GM18868 (cell line): ENCODE data around the gene RBM33.

Source experiments
- ATAC-seq: cut with Tn5 transposase; IDR thresholded peaks from one replicate; pipeline ENCODE4 v1.9.1; 2021; ENCODE audit warnings: mild to moderate bottlenecking, moderate library complexity; ENCODE audit not compliant: unreplicated experiment

RBM33 gene

DNA sequence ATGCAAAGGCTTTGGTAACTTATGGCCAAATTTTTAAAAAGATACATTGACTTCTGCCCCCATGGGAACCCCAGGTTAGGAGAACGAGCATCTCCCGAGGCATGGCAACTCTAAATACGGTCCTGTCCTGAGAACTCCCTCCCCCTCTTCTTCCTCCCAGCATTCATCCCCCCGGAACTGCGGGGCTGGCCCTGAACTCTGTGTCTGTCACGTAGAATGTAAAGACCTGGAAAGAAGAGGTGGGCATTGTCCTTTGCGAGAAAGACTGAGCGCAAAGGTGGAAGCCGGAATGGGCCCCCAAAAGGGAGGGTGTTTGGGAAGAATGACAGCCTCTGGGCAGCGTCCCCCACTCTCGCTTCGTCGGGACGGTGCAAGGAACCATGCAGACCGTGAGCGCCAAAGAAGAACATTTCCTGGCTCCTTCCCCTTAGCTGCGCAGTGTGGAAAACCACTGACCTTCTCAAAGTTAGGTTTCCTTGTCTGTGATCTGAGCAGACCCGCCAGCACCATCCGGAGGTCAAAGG lies 146.8 kb downstream of the RBM33 start:
- no peak for ATAC-seq

DNA sequence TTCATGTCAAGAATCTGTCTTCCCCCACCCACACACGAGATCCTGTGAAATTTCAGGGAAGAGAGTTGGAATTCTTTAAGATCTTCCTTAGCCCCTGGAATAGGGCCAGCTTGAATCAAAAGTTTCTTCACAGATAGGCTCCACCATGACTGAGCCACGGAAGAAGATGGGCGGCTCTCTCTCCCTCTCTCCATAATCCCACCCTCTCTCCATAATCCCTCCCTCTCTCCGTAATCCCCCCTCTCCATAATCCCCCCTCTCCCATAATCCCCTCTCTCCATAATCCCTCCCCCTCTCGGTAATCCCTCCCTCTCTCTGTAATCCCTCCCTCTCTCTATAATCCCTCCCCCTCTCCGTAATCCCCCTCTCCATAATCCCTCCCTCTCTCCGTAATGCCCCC lies 147.4 kb downstream of the RBM33 start:
- ATAC-seq: no peak

DNA sequence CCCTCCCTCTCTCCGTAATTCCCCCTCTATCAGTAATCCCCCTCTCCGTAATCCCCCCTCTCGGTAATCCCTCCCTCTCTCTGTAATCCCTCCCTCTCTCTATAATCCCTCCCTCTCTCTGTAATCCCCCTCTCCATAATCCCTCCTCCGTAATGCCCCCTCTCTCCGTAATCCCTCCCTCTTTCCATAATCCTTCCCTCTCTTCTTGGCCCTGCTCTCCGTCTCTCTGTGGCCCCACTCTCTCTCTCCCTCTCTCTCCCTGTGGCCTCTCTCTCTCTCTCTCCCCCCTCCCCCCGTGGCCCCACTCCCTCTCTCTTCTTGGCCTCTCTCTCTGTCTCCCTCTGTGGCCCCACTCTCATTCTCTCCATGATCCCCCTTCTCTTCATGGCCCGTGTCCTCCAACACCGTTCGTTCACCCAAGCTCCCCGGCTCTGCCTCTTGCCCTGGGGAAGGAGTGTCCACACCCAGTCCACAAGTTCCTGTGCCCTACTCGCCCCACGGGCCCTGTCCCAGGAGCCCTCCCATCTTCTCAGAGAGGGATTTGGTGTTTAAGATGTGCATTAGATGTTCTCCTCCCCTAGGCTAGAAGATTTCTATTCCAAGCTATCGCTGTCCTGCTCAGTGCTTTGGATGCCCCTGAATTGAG lies 148.0 kb downstream of the RBM33 start:
- ATAC-seq: no peak

DNA sequence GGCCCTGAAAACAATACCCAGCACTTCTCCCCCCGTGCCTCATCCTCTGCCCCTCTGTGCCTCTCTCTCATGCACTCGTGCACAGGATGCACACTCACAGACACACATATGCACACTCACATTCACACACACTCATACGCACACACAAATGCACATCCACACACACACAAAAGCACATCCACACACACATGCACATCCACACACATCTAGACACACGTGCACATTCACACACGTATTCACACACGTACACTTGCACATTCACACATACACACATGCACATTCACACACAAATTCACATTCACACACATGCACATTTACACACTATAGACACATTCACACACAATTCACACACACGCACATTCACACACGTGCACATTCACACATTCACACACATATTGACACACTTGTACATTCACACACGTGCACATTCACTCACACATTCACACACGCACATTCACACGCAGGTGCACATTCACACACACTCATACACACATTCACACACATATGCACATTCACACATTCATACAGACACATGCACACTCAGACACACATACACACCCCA lies 148.6 kb downstream of the RBM33 start:
- ATAC-seq: no peak

DNA sequence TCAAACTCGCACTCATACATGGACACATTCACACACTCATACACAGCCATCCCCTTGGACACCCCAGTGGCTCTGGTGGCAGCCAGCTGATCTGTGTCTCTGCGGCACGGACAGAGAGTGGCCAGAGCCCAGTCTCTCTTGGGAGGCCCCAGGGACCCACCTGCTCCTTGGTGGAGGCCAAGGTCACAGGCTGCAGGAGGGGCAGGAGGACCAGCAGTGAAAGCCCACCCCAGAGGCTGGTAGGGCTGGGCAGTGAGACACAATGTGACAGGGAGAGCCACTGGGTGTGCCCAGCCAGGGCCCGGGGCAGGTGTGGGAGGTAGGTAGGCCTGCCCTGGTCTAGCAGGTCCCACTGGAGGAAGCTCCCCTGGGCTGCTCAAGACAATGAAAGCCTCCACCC lies 149.3 kb downstream of the RBM33 start:
- no peak for ATAC-seq

DNA sequence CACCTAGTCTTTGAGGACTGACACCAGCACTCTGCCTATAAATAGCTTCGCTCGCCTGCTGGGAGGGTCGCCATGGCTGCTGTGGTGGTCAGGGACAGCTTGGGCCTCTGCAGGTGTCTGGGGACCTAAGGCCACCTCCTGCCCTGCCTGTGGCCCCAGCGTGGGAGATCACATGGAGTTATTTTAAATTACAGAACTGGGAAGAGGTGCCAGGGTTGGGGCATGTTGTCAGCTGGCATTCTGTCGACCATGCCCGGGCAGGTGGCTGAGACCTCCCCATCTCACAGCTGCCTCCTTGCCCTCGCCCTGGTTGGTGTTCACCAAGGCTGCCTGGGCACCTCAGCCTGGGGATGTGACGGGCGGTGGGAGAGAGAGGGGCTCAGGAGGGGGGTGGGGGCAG lies 149.7 kb downstream of the RBM33 start:
- no peak for ATAC-seq

DNA sequence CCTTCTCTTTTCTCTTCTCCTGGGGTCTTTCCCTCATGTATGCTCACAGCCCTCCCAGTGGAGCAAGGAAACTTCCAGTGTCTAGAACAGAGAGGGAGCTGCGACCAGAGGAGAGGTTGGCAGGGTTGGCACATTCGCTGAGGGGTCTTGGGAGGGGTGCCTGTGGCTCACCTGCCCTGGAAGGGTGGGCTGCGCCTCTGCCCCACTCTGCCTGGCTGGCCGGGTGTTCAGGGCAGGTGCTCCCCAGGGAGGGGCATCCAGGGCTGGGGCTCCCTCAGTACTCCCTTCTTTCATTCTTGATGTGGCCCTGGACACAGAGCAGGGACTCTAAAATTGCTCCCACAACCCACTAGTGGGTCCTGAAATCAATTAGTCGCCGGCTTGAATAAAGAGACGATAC lies 150.9 kb downstream of the RBM33 start:
- no peak for ATAC-seq

DNA sequence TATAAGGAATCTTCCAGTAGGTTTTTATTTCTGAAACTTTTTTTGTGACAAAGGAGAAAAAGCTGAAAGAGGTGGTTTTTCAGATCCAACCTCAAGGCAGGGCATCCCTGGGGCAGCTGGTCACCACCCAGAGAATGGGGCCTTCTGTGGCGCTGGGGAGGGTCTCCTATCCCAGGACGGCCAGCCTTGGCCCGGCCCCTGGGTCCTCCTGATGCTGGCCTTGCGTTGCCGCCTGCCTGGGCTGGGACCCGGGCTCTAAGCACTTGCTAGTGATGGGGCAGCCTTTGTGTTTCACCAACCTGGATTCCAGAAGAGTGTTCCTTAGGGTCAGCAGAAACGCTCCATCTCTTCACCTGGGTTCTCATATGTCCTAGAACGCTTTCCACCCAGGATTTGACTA lies 151.5 kb downstream of the RBM33 start:
- no peak for ATAC-seq

DNA sequence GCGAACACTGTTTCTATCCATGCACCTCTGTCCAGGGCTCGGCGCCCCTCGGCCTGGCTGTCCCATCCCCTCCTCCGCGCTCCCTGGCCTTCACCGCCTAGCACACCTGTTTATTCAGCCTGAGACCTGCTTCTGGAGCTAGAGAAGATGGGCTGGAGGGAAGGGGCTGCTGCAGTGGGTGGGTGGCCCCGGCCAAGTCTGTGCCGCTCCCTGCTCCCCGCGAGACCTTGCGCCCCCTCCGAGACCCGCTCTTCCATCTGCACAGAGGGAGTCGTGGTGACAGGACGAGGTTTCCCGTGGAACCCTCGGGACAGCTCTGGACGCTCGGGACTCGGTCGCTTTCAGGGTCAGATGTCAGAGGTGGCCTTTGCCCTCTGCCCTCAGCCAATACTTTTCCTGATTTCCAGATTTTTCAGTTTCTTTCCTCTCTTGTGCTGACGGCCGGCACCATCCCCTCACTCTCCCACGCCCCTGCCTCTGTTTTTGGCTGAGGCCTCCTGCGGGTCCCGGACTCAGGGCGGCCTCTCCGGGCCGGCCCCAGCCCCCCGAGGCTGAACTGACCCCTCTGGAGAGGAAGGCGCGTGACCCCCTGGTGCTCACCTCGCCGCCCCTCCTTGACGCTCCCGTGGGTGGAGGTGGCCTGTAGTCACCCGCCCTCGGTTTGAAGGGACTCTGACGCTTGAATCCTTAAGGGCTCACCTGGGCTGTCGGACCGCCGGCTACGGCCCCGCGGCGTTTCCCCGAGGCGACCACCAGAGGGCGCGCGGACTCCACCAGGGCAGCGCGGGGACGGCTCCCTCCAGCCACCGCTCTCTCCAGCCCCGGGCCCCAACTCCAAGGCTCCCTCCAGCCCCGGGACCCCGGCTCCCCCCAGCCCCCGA lies 152.2 kb downstream of the RBM33 start:
- peak; percentile 79 for ATAC-seq

DNA sequence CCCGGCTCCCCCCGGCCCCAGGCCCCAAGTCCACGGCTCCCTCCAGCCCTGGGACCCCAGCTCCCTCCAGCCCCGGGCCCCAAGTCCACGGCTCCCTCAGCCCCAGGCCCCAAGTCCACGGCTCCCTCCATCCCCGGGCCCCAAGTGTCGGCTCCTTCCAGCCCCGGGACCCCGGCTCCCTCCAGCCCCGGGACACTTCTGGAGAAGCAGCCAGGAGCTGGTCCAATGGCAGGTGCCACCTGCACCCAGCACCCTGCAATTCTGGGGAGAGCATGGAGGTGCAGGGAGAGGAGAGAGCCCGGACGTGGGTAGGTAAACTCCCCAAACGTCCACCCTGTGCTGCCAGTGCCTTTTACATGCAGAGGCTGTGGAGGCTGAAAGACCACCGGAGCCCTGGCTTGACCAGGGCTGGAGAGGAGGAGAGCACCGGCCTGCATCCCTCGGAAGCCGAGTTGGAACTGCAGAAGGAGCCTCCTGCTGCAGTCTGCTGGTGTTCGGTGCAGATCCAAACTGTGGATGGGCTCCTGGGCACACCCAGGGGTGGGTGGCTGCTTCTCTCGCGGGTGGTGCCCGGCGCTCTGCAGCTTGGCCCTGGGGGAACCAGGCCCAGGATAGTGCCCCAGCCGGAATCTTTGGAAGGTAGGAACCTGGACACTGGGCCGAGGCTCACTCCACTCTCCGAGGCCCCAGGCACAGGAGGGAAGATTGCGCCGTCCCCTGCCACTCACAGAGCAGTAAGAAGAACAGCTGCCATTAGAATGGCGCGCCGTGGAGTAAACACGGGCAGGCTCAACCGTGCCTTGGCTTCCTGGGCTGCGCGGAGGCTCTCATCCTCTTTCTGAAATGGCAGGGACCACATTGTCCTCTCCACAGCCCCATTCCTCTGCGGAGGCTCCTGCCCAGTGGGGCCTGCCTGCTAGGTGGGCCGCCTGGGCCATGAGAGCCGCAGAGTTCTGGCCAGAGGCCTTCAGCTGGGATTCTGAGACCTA lies 153.1 kb downstream of the RBM33 start:
- peak; percentile 10 for ATAC-seq

DNA sequence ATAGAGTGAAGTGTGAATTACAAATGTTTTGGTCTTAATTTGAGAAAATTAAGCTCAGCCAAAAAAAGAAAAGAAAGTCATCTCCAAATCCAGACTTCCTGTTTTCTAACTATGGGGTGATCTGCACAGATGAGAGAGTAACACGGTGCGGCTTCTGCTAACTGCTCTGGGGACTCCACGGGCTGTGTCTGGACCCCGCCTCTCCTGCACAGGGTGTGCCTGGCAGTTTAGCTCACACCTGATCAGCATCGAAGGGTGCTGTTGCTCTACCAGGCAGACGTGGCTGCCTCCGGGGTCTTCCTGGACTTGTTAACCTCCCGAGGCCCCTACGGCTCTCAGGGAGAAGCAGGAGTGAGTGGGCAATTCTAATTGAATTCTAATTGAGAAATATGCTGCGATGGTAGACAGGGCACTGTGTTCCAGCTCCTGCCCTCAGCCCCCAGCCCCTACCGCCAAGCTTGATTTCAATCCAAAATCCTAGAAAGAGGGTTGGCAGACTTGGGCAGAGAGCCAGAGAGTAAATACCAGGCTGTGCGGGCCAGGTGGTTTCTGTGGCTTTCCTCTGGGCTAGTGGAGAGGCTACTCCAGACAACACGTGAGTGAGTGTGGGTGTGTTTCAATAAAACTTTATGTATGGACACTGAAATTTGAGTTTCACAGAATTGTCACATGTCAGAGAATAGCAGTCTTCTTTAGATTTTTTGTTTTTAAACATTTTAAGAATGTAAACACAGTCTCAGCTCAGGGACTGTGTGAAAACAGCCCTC lies 154.4 kb downstream of the RBM33 start:
- ATAC-seq: no peak

DNA sequence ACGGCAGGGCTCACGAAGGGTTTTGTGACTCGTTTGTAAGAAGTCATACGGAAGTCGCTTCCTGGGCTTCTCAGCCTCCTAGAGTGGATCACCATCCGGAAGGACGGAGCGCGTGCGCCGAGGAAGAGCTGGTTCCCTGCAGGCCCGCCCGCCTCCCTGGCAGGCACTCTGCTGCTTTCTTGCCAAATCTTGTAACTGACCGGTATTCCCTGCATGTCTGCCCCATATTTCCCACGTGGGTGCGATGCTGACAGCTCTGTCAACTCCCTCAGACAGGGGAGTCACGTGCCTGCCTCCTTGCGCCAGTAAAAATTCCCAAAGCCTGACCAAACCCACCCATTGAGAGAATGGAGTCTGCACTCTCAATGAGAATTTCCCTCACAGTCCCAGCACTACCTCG lies 155.1 kb downstream of the RBM33 start:
- ATAC-seq: no peak

DNA sequence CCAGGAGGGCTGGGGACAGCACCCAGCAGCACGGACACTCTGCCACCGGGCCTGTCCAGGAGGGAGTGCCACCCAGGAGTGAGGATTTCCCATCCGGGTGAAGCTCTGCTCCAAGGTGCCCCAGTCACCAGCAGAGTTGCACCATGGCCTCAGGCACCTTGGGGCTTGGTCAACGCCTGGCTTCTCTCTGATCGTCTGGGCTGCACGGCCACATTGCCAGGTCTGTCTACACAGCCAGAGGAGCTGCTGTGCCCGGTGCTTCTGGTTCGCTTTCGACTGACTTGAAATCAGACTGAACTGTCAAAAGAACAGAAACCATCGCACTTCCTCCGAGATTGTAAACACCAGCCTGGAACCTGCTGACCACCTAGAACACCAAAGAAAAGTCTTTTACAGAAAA lies 155.8 kb downstream of the RBM33 start:
- no peak for ATAC-seq

DNA sequence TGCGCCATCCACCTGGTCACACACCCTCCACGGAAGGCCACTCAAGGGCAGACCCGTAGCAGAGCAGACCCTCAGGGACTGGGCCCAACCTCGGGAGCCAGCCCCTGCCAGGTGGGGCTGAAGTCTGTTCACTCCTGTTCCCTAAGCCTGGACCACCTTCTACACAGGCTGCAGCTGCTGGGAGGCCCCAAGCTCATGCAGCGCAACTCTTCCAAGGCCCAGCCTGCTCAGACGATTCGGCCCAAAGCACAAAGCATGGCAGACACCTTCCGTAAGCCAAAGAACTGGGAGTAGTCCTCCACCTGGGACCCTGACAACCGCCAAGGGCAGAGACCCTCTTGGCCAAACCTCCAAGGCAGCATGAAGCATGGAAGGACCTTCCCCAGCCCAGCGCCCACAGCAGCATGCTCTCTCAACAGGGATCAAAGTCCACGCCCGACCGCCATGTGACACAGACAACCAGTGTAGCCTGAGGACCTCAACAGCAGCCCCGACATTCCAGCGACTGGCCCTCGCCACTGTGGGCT lies 156.3 kb downstream of the RBM33 start:
- ATAC-seq: no peak

DNA sequence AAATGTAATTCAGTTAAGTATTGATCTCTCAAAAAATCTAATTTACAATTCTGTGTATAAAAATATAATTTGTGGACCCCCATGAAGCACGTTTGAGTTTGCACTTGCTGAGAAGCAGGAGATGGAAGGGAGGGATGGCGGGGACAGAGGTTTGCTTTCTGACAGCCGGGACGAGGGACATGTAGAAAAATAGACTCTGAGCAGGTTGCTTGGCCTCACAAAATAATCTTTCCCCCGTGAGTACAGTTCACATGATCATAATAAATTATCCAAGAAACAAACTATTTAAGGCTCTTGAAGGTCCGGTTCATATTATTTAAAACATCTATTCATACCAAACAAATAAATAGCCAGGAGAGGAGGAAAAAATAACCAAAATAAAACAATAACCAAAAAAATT lies 157.8 kb downstream of the RBM33 start:
- ATAC-seq: no peak

DNA sequence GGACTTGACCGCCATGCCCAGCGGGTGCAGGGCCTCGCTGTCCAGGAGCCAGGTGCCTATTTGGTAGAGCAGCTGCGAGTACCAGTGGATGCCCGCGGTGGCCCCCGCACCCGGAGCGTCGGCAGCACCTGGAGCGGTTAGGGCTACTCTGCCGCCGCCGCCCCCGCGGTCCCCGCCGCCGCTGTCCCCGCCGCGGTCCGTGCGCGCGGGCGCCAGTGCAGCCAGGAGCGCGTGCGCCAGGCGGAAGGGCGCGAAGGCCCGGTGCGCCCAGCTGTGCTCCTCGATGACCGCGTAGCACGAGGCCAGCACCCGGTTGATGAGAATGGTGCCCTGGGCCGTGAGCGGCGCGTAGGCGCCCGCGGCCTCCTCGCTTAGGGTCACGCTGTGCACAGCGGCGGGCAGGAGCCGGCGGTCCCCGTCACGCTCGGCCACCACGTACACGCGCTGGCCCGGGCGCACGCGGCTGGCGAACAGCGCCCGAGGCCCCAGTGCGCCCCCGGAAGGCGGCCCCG lies 158.5 kb downstream of the RBM33 start:
- no peak for ATAC-seq

DNA sequence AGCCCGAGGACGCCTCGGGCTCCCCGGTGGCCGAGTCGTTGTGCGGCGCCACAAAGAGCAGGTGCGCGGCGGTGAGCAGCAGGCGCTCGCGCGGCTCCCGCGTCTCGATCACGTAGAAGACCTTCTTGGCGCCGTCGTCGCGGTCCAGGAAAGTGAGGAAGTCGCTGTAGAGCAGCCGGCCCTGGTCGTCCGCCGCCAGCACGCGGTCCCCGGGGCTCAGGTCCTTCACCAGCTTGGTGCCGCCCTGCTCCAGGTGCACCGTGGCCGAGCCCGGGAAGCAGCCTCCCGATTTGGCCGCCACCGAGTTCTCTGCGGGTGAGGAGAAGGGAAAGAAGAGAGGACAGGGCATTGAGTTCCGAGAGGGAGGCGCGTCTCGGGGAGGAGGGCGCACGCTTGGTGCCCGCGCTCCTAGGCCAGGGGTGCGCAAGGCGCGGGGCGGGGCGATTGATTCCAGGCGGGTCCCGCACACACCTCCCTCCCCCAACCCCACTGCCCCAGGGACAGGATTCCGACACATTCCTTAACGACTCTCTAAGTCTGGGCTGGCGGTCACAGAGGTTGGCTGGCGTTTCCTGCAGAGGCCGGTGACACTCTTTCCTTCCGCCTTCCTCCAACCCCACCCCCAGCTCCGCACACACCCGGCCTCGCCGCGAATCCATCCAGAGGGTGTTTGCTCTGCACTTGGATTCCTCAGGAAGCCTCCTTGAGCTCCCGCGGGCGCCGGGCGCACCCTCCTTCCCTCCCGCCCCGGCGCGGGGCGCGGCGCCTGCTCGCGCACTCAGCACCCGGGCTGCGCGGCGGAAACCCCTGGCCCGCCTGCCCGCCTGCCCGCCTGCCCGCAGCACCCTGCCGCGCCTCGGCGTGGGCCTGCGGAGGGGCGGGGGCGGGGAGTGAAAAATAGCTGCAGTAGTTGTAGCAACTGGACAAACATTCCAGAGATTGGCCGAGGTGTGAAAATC lies 159.2 kb downstream of the RBM33 start:
- ATAC-seq: no peak

DNA sequence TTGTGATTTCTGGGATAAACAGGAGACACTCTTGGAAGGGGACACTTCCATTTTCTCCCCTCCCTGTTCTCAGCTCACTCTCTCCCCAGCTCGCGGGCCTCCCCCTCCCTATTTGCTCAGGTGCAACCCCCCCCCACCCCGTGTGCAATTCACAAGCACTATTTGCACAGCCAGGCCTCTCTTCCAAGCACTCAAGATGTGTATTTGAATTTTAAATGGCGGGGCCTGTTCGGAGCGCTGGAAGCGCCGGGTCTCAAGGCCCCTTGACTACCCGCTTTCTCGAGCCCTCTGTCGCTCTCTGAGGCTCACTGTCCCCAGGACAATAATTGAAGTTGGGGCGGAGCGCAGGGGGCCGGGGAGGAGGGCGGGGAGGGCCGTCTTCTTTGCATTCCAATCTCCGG lies 160.0 kb downstream of the RBM33 start:
- ATAC-seq: no peak
